GM12873 (cell line): ENCODE results near the gene OSBPL6.

Experiments used
- TF ChIP-seq, protein P1 (sequence below): IDR thresholded peaks from 2 replicates; pipeline ENCODE4 v1.5.1; 2012; ENCODE audit warnings: low read depth, mild to moderate bottlenecking, moderate library complexity, low read length, control low read depth; ENCODE audit not compliant: insufficient read depth; ENCODE audit errors: missing control alignments

OSBPL6 gene

DNA sequence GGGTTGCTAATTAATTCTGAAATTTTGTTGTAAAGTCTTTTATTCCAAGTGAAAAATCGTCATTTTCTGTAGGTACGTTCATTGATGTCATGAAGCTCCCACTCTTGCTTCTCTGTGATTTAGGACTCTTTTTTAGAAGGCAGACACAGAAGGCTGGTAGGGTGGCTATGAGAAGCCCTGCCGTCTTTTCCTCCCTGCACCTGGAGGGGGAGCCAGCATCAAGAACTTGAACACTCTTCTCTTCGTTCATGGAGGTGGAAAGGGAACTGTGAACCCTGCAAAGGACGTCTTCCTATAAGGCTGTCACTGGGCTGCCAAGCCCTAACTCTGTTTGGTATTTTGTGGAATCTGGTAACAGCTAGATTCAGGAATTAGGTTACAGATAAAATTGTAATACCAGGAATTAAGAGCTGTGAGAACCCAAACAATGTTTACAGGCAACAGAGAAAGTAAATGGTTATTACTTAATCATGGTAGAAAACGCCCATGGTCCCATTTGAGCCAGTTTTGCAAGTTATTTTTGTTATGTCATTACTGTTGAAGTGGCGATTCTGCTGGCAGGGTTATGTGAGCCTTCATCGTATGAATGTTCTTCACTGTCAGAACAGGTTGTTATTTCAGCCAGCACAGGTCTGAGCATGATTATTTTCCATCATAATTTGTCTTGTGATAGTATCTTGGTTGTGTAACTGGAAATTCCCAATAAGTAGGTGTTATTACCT is 112.2 kb downstream of the OSBPL6 start:
- TF ChIP-seq, protein P1, sequence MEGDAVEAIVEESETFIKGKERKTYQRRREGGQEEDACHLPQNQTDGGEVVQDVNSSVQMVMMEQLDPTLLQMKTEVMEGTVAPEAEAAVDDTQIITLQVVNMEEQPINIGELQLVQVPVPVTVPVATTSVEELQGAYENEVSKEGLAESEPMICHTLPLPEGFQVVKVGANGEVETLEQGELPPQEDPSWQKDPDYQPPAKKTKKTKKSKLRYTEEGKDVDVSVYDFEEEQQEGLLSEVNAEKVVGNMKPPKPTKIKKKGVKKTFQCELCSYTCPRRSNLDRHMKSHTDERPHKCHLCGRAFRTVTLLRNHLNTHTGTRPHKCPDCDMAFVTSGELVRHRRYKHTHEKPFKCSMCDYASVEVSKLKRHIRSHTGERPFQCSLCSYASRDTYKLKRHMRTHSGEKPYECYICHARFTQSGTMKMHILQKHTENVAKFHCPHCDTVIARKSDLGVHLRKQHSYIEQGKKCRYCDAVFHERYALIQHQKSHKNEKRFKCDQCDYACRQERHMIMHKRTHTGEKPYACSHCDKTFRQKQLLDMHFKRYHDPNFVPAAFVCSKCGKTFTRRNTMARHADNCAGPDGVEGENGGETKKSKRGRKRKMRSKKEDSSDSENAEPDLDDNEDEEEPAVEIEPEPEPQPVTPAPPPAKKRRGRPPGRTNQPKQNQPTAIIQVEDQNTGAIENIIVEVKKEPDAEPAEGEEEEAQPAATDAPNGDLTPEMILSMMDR: peak; percentile 86

DNA sequence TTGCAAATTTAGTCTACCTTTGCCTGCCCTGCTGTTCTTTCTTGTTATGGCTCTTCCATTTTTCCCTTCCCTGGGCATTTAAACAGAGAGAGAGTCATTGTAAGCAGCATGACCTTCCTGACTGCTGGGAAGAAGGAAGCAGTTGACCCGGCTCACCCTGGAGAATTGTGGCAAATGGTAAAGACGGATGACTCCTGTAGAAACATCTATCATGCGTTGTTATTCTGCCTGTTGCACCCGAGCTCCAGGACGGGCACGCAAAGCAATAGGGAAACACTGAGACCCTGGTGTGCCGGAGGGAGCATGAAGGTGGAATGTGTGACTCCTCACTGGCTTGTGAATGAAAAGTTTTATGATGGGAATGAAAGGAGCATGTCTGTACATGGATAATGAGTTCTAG is 113.3 kb downstream of the OSBPL6 start:
- TF ChIP-seq, protein P1: no peak

DNA sequence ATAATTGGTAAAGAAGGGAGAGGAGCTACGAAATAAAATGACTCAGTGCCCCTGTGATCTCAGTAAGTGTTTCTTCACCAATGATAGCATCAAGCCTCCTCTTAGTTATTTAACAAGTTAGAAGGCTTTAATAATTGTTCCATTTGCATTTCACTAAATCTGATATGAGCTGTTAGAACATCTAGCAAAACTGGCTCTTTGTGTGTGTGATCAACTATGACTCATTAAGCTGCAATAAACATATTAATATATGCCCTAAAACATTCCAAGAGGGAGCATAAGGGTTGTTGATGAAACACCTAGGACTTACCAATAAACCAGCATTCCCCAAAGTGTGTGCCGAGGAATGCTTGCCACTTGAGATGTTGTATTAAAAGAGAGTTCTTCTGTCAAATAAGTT is 115.2 kb downstream of the OSBPL6 start:
- TF ChIP-seq, protein P1: no peak

DNA sequence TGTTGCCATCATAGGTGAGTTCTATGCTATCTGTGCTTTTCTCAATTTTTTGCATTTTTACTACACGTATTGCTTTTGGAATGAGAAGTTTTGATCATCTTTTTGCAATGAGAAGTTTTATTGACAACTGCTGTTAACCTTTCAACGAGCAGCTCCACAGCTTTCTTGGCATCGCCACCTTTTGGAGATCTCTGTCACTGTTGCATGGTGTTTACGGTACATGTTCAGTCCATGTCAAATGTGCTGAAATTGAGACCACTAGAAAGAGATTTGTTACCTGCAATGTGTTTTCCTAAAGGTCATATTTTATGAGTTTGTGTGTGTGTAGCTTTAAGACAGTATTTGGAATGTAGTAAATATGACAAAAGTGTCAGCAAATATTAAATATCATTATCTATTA is 120.8 kb downstream of the OSBPL6 start:
- TF ChIP-seq, protein P1: no peak

DNA sequence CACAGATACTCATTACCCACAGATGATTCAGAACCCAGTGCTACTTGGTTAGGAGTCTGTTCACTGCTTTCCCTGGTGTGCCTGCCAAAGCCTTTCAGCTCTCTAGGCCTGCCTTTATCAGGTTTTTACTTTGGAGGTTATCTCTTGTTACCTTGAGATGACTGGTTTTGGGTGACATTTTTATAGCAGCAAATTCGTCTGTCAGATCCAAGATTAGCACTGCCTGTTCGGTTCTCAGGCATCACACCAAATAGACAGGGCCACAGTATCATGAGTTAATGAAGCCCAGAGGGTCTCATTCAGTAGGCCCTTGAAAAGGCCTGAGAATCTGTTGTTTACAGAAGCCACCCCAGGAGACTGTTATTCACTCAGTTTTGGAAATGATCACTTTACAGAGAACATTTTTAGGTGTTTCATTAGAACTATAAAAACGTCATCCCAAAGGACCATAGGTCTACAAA is 121.2 kb downstream of the OSBPL6 start:
- TF ChIP-seq, protein P1: no peak

DNA sequence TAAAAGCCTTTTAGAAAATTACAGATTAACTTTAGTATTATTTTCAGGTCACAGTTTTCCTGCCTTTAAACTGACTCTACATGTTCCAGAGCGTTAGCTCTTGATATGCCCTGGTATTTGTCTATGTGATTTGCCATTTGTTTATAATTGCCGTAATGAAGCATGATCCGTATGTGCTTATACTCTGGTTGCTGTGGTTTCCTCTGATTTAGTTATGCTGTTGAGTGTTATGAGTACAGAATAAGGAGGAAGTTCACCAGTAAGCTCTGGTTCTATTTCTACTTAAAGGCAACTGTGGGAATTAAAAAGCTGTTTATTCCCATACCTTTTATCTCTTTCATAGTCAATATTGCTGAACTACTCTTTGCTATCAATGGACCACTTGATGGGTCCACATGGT is 123.5 kb downstream of the OSBPL6 start:
- TF ChIP-seq, protein P1: no peak

DNA sequence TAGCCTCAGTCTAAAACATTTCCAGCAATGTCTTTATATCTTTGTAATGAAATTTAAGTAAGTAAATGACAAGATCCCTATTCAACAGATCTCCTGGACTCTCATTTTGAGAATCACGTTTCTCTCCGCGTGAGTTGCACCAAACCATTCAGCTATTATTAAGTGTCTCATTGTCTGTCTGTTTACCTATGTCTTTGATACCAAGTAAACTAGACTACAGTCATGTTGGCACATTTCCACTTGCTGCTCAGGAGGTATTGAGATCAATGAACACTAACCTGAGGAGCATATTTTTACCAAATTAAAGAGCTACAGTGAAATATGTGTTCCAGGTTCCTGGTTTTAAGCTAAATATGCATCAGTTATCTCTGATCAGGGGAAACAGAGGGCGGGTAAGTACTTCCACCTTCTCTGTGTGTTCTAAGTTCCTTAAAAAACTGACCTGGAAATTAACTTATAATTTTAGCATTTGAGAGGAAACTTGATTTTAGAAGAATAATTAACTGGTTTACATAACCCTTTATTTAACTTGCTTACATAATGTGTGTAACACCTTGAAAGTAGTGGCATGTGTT is 125.8 kb downstream of the OSBPL6 start:
- TF ChIP-seq, protein P1: no peak
